ENCODE measurements around the gene ZBTB25.

The ZBTB25 gene

DNA sequence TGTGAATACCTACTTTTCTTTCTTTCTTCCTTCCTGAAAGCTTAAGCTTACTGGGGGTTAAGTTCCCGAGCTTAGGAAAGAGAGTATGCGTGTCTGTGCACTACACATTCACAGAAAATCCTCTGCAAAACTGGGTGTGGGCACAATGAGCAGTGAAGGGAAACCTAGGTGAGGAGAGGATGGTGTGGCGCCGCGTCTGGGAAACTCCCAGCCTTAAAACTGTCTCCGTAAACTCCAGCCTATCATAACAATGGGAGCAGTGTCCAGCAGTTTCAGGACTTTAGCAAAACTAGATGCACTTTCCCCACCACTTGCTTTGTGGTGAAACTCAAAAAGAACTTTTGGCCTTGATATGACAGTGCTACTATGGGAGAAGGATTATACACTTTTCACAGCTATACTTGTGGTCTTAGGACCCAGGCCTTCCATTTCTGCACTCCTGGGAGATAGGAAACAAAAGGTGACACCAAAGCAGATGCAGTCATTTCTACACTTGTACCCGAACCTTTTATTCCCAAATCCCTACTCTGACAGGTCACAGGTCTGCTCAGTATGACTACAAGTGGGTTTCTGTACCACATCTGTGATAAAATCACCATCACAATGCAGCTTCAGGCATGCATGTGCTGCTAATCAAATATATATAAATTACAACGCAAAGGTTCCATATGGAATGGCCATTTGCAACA, 27.9 kb downstream of the ZBTB25 start:
- TF ChIP-seq, protein P1, sequence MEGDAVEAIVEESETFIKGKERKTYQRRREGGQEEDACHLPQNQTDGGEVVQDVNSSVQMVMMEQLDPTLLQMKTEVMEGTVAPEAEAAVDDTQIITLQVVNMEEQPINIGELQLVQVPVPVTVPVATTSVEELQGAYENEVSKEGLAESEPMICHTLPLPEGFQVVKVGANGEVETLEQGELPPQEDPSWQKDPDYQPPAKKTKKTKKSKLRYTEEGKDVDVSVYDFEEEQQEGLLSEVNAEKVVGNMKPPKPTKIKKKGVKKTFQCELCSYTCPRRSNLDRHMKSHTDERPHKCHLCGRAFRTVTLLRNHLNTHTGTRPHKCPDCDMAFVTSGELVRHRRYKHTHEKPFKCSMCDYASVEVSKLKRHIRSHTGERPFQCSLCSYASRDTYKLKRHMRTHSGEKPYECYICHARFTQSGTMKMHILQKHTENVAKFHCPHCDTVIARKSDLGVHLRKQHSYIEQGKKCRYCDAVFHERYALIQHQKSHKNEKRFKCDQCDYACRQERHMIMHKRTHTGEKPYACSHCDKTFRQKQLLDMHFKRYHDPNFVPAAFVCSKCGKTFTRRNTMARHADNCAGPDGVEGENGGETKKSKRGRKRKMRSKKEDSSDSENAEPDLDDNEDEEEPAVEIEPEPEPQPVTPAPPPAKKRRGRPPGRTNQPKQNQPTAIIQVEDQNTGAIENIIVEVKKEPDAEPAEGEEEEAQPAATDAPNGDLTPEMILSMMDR (IDR thresholded peaks at IDR 0.05), result no peak
- no peak for DNase-seq (ENCODE audit: low spot score)
- Histone ChIP-seq H3K27ac (no peak overlapping the region), H3K4me3 (no peak overlapping the region)

DNA sequence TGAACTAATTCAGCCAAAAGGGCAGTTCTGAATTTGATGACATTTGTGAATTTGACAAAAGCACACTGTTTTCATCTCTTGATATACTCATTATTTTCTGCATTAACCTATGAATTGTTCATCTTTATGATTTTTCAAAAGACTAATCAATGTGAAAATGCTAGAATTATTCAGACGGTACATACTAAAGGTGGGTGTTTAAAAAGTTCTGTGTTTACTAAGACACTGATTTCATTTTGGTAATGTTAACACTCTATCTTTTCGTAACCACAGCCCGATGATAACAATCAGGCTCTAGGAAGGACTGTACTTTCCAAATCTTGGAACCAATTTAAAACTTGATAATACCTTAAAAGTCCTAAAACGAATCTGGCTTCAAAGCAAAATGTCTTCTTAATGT, 28.9 kb downstream of the ZBTB25 start:
- H3K27ac ChIP-seq, result no peak overlapping the region
- TF ChIP-seq, protein P1 (IDR thresholded peaks at IDR 0.05), result no peak
- no peak overlapping the region for H3K4me3 ChIP-seq
- DNase-seq (ENCODE audit: low spot score), result no peak

DNA sequence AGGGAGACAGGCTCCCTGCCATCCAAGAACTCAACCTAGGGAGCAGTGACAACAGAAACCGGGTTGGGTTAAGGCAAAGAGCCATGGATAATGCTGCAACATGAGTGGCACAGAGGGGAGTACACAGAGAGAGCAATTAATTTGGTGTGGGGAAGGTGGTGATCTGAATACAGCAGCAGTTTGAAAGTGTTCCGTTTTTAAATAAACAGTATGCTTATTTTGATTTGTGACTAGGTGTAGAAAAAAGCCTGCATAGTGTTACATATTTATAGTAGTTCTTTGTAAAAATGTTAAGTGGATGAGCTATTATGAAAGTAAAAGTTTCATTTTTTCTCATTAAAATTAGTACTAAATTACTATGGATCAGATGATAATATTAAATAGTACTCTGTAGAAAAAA, 29.6 kb downstream of the ZBTB25 start:
- no peak for DNase-seq (ENCODE audit: low spot score)

DNA sequence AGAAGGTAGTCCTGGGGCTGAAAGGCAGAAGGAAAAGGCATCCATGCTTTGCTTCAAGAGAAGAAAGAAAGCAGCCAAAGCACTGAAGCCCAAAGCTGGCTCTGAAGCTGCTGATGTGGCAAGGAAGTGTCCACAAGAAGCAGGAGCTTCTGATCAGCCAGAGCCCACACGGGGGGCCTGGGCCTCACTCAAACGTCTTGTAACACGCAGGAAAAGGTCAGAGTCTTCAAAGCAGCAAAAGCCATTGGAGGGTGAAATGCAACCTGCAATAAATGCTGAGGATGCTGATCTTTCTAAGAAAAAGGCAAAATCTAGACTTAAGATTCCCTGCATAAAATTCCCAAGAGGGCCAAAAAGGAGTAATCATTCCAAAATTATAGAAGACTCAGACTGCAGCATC, 35.2 kb downstream of the ZBTB25 start:
- DNase-seq (ENCODE audit: low spot score), result no peak
- Histone ChIP-seq H3K27ac (no peak overlapping the region), H3K4me3 (no peak overlapping the region)
- TF ChIP-seq, protein P1 (IDR thresholded peaks at IDR 0.05), result no peak

More for the DNA sequence above, 29.6 kb downstream of the ZBTB25 start:
- TF ChIP-seq, protein P1 (IDR thresholded peaks at IDR 0.05), result no peak
- no peak overlapping the region for H3K27ac ChIP-seq
- no peak overlapping the region for H3K4me3 ChIP-seq

DNA sequence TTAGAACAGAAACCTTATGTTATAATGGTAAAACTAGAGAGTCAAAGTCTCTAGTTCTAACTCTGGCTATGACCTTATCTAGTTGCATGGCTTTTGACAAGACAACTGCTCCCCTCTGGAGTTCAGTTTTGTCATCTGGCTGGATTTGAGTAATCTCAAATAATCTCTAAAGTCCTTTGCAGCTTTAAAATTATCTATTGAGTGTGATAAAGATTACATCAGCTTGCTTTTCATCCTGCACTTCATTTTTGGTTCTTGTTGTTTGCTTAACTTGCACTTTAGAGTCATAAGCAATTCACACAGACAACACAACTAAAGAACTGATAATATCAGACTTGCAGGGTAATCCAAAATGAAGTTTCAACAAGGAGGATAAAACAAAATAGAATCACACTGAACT, 36.1 kb downstream of the ZBTB25 start:
- Histone ChIP-seq H3K4me3 (no peak overlapping the region), H3K27ac (no peak overlapping the region)
- TF ChIP-seq, protein P1 (IDR thresholded peaks at IDR 0.05), result no peak
- no peak for DNase-seq (ENCODE audit: low spot score)

DNA sequence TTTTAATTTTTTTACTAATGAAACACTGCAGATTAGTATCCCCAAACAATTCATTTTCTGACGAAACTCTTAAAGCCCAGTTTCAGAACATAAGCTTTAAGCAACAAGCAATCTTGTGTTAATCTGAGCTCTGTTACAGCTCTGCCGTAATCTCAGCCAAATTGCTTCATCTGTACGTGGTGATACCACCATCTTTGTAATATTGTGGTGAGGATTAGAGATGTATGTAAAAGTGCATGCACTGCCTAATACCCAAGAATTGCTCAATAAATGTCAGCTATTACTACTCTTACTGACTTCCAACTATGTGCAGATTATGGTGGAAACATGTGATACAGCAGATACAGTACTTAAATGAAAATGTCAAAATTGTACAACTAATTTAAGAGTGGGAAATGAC, 36.5 kb downstream of the ZBTB25 start:
- TF ChIP-seq, protein P1 (IDR thresholded peaks at IDR 0.05), result no peak
- H3K27ac ChIP-seq, result no peak overlapping the region
- no peak for DNase-seq (ENCODE audit: low spot score)
- no peak overlapping the region for H3K4me3 ChIP-seq

DNA sequence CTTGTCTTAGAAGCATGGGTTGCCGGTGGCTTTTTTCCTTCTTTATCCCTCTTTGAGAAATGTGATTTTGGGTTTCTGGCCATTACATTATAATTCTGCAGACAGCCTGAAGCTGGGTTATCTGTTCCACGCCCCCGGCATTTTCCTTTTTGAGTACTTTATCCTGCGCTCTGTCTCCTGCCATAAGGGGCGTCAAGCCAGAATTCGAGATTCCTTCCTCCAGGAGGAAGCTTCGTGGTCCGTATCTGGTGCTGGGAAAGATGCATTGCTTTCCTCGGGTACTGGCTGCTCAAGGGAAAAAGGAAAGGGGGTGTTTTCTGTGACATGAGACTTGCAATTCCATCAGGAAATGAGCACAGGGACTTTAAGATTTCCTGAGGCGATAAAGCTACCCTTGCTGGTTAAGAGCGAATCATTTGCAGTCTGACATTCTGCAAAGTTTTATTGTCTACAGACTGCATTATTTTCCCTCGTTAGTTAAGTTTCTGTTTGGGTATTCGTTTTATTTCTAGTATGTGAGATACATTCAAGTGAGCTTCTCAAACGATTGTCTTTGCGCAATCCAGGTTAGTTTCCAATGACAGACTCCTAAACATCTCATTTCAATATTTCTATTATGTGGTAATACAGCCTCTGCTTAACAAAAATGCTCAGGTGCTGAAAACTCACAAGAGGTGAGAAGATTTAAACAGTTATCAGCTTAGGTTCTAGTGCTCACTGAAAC, 37.6 kb downstream of the ZBTB25 start:
- peak overlapping the region; percentile 88 for H3K4me3 ChIP-seq
- TF ChIP-seq, protein P1 (IDR thresholded peaks at IDR 0.05), result no peak
- peak overlapping the region; percentile 64 to 83 for H3K27ac ChIP-seq
- DNase-seq (ENCODE audit: low spot score), result no peak

Measured in coronary artery (tissue), 2 donors.